PFSK-1 (cell line): ENCODE measurements around the gene ADGRB3.

Experiments
- FOXP2 ChIP-seq: optimal IDR thresholded peaks from 2 replicates; pipeline ENCODE3; 2011; ENCODE audit warnings: borderline replicate concordance, control low read depth, inconsistent platforms; ENCODE audit not compliant: insufficient read depth; ENCODE audit errors: extremely low read length, extremely low read depth
- POLR2AphosphoS5 ChIP-seq: IDR thresholded peaks from 2 replicates; pipeline ENCODE4 v1.6.1; 2012; ENCODE audit warnings: low read depth, mild to moderate bottlenecking, control low read depth, low read length, moderate library complexity
- SIN3A ChIP-seq: IDR thresholded peaks from 2 replicates; pipeline ENCODE4 v1.6.1; 2012; ENCODE audit warnings: mild to moderate bottlenecking, low read length, moderate library complexity, borderline replicate concordance; ENCODE audit not compliant: insufficient read depth
- TAF1 ChIP-seq: IDR thresholded peaks from 2 replicates; pipeline ENCODE4 v1.6.1; 2012; ENCODE audit warnings: low read length, control low read depth, borderline replicate concordance; ENCODE audit not compliant: insufficient read depth
- TF ChIP-seq, protein P1 (sequence below), 2 experiments: IDR thresholded peaks; 2 replicates each; pipeline versions ENCODE4 v1.6.1 to v1.8.0; 2011 to 2012; ENCODE audit warnings: low read depth in 2 of 2, low read length in 2 of 2, control low read depth in 1 of 2, inconsistent platforms in 1 of 2, mild to moderate bottlenecking in 1 of 2, moderate library complexity in 1 of 2; ENCODE audit not compliant: insufficient read depth in 1 of 2

ADGRB3 gene

GRCh38 chr6:69059413-69059812, 424.3 kb downstream of the ADGRB3 start:
- TF ChIP-seq POLR2AphosphoS5 (no peak), SIN3A (no peak), FOXP2 (no peak), TAF1 (no peak)
- TF ChIP-seq, protein P1, sequence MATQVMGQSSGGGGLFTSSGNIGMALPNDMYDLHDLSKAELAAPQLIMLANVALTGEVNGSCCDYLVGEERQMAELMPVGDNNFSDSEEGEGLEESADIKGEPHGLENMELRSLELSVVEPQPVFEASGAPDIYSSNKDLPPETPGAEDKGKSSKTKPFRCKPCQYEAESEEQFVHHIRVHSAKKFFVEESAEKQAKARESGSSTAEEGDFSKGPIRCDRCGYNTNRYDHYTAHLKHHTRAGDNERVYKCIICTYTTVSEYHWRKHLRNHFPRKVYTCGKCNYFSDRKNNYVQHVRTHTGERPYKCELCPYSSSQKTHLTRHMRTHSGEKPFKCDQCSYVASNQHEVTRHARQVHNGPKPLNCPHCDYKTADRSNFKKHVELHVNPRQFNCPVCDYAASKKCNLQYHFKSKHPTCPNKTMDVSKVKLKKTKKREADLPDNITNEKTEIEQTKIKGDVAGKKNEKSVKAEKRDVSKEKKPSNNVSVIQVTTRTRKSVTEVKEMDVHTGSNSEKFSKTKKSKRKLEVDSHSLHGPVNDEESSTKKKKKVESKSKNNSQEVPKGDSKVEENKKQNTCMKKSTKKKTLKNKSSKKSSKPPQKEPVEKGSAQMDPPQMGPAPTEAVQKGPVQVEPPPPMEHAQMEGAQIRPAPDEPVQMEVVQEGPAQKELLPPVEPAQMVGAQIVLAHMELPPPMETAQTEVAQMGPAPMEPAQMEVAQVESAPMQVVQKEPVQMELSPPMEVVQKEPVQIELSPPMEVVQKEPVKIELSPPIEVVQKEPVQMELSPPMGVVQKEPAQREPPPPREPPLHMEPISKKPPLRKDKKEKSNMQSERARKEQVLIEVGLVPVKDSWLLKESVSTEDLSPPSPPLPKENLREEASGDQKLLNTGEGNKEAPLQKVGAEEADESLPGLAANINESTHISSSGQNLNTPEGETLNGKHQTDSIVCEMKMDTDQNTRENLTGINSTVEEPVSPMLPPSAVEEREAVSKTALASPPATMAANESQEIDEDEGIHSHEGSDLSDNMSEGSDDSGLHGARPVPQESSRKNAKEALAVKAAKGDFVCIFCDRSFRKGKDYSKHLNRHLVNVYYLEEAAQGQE (IDR thresholded peaks at IDR 0.05; ENCODE audit: insufficient read depth in 1 of 2, low read depth in 2 of 2, low read length in 2 of 2), result no peak

DNA sequence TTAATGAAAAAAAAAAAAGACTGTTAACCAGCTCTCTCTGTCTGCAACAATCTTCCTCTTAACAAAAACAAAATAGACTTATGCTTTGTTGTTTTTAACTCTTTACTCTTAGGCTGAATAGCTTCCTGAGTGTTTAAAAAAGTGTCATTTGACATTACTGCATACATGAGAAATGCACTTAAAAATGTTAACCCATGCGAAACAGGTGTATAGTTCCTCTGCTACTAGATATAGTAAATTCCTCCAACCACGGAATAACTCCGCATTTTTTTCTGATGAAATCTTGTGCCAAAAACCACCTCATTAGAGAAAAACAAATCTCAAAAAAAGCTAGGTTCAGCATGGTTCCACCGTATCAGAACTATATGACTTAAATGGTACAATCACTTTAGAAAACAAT, 426.0 kb downstream of the ADGRB3 start:
- TF ChIP-seq, protein P1 (IDR thresholded peaks at IDR 0.05; ENCODE audit: insufficient read depth in 1 of 2, low read depth in 2 of 2, low read length in 2 of 2), result no peak
- TF ChIP-seq POLR2AphosphoS5 (no peak), SIN3A (no peak), FOXP2 (no peak), TAF1 (no peak)

- TF ChIP-seq, protein P1 (IDR thresholded peaks at IDR 0.05; ENCODE audit: insufficient read depth in 1 of 2, low read depth in 2 of 2, low read length in 2 of 2), result no peak
- TF ChIP-seq POLR2AphosphoS5, result no peak
- no peak for TF ChIP-seq TAF1
- TF ChIP-seq FOXP2, result no peak
- TF ChIP-seq SIN3A, result no peak
These were observed 428.3 kb downstream of the ADGRB3 start for GRCh38 chr6:69063401-69063800.

DNA sequence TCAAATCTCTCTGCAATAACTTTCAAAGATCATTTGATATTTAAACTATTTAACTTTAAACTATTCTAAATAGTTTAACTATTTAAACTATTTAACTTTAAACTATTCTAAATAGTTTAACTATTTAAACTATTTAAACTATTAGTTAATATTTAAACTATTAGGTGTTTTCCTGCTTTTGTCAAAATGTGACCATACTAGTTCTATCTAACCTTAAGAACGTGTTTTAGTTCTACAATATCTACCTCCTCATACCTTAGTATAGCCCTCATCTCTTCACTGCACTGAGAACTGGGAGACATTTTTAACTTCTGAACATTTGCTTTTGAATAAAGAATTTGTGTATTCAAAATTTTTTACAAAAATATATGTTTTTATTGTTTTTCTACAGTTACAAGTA, 429.1 kb downstream of the ADGRB3 start:
- TF ChIP-seq TAF1, result no peak
- TF ChIP-seq, protein P1 (IDR thresholded peaks at IDR 0.05; ENCODE audit: insufficient read depth in 1 of 2, low read depth in 2 of 2, low read length in 2 of 2), result no peak
- no peak for TF ChIP-seq FOXP2
- TF ChIP-seq POLR2AphosphoS5, result no peak
- TF ChIP-seq SIN3A, result no peak

GRCh38 chr6:69069881-69070280, 434.8 kb downstream of the ADGRB3 start:
- TF ChIP-seq POLR2AphosphoS5, result no peak
- TF ChIP-seq, protein P1 (IDR thresholded peaks at IDR 0.05; ENCODE audit: insufficient read depth in 1 of 2, low read depth in 2 of 2, low read length in 2 of 2), result no peak
- no peak for TF ChIP-seq SIN3A
- no peak for TF ChIP-seq TAF1
